Loucy (cell line): ENCODE measurements around the gene AQP5.

Experiments used
- H2AFZ ChIP-seq: fragments of 200-600 bp; sonication (generic); 2 replicates; pipeline ENCODE4 v1.6.0; 2016; ENCODE audit warnings: antibody characterized with exemption, mild to moderate bottlenecking, low read length, moderate library complexity
- H3F3A ChIP-seq: fragments of 200-600 bp; 2 replicates; pipeline ENCODE4 v1.6.0; 2016; ENCODE audit warnings: antibody characterized with exemption, low read depth, mild to moderate bottlenecking
- H3K27me3 ChIP-seq: fragments of 200-600 bp; sonication (generic); 2 replicates; pipeline ENCODE4 v1.6.1; 2014; ENCODE audit warnings: low read length, mild to moderate bottlenecking; ENCODE audit not compliant: insufficient read depth, poor library complexity, severe bottlenecking
- H3K36me3 ChIP-seq: fragments of 200-600 bp; sonication (generic); 2 replicates; pipeline ENCODE4 v1.6.1; 2016; ENCODE audit warnings: low read length; ENCODE audit not compliant: insufficient read depth
- H3K4me1 ChIP-seq: fragments of 200-600 bp; sonication (generic); 2 replicates; pipeline ENCODE4 v1.5.1; 2014; ENCODE audit warnings: low read length, mild to moderate bottlenecking; ENCODE audit not compliant: insufficient read depth, poor library complexity, severe bottlenecking
- H3K4me2 ChIP-seq: fragments of 200-600 bp; sonication (generic); 2 replicates; pipeline ENCODE4 v1.6.0; 2014; ENCODE audit warnings: antibody characterized with exemption, low read length, low read depth, mild to moderate bottlenecking; ENCODE audit not compliant: poor library complexity, severe bottlenecking
- H3K4me3 ChIP-seq: fragments of 200-600 bp; sonication (generic); 2 replicates; pipeline ENCODE4 v1.5.1; 2014; ENCODE audit warnings: low read length, mild to moderate bottlenecking, mixed read lengths; ENCODE audit not compliant: poor library complexity, severe bottlenecking
- H3K79me2 ChIP-seq: fragments of 200-600 bp; sonication (generic); 2 replicates; pipeline ENCODE4 v1.6.1; 2014; ENCODE audit warnings: low read length; ENCODE audit not compliant: insufficient read depth
- H3K9ac ChIP-seq: fragments of 200-600 bp; sonication (generic); 2 replicates; pipeline ENCODE4 v1.6.0; 2014; ENCODE audit warnings: mild to moderate bottlenecking, low read depth, low read length, moderate library complexity; ENCODE audit not compliant: poor library complexity, severe bottlenecking
- H3K9me2 ChIP-seq: fragments of 200-600 bp; sonication (generic); replicated peaks from 2 replicates; pipeline ENCODE4 v1.6.1; 2016; ENCODE audit warnings: low read depth, low read length, mixed read lengths
- H3K9me3 ChIP-seq: fragments of 200-600 bp; sonication (generic); 2 replicates; pipeline ENCODE4 v1.6.1; 2014; ENCODE audit warnings: mild to moderate bottlenecking, antibody characterized with exemption, low read length, low read depth; ENCODE audit not compliant: insufficient read depth
- H4K20me1 ChIP-seq: fragments of 200-600 bp; sonication (generic); 2 replicates; pipeline ENCODE4 v1.6.0; 2014; ENCODE audit warnings: antibody characterized with exemption, low read length, mild to moderate bottlenecking; ENCODE audit not compliant: insufficient read depth, poor library complexity, severe bottlenecking
- CTCF ChIP-seq: fragments of 200-600 bp; sonication (generic); conservative IDR thresholded peaks from 2 replicates; pipeline ENCODE4 v1.5.1; 2014; ENCODE audit warnings: mild to moderate bottlenecking, antibody characterized with exemption, low read length
- EZH2phosphoT487 ChIP-seq: fragments of 200-600 bp; IDR thresholded peaks from 2 replicates; pipeline ENCODE4 v1.6.1; 2018; ENCODE audit warnings: antibody characterized with exemption, mild to moderate bottlenecking, moderate library complexity, borderline replicate concordance

AQP5 gene

GRCh38 chr12:49942921-49943624 is 18.6 kb upstream of the AQP5 start:
- no peaks in the 10 kb centered on the region for H3K9me2 ChIP-seq
- H3K4me3 ChIP-seq = no peak overlapping the region
- peak overlapping the region; percentile 75 for H3K4me2 ChIP-seq
- no peaks in the 10 kb centered on the region for H3K27me3 ChIP-seq
- no peaks in the 10 kb centered on the region for H4K20me1 ChIP-seq
- H3K79me2 ChIP-seq = no peaks in the 10 kb centered on the region
- peak overlapping the region; percentile 69 for H3K9ac ChIP-seq
- no peak for TF ChIP-seq EZH2phosphoT487
- no peak for TF ChIP-seq CTCF
- no peaks in the 10 kb centered on the region for H3K36me3 ChIP-seq
- peaks cover 43% of the 10 kb centered on the region for H3K4me1 ChIP-seq
- no peaks in the 10 kb centered on the region for H3K9me3 ChIP-seq
- H2AFZ ChIP-seq = no peak overlapping the region; the same call in 1 of the 2 replicates
- H3F3A ChIP-seq = 0 out of 2 replicates have a peak, but pooled peaks cover 3% of the 10 kb centered on the region

GRCh38 chr12:49943625-49943960 is 18.1 kb upstream of the AQP5 start:
- Histone ChIP-seq H3K9ac (peak overlapping the region; percentile 69), H3K79me2 (no peaks in the 10 kb centered on the region), H2AFZ (no peak overlapping the region; the same call in 1 of the 2 replicates), H3K27me3 (no peaks in the 10 kb centered on the region), H3K4me2 (peak overlapping the region; percentile 75), H3K4me1 (peaks cover 43% of the 10 kb centered on the region), H4K20me1 (no peaks in the 10 kb centered on the region), H3K4me3 (no peak overlapping the region), H3K9me3 (no peaks in the 10 kb centered on the region), H3K9me2 (no peaks in the 10 kb centered on the region), H3F3A (0 out of 2 replicates have a peak, but pooled peaks cover 3% of the 10 kb centered on the region), H3K36me3 (no peaks in the 10 kb centered on the region)
- no peak for TF ChIP-seq CTCF

- Histone ChIP-seq H3K4me1 (peaks cover 43% of the 10 kb centered on the region), H3K27me3 (no peaks in the 10 kb centered on the region), H3F3A (0 out of 2 replicates have a peak, but pooled peaks cover 3% of the 10 kb centered on the region), H3K4me2 (peak overlapping the region; percentile 75), H3K9me2 (no peaks in the 10 kb centered on the region), H3K9ac (peak overlapping the region; percentile 69), H2AFZ (peak overlapping the region; percentile 37; the same call in 1 of the 2 replicates), H3K79me2 (no peaks in the 10 kb centered on the region), H3K9me3 (no peaks in the 10 kb centered on the region), H3K4me3 (no peak overlapping the region), H4K20me1 (no peaks in the 10 kb centered on the region), H3K36me3 (no peaks in the 10 kb centered on the region)
- TF ChIP-seq EZH2phosphoT487 (no peak), CTCF (no peak)
Measured at GRCh38 chr12:49944046-49944445, 17.6 kb upstream of the AQP5 start.
